OCI-M2 (cell line): Measurements from ENCODE around the gene INPP5D.
"Not testable (repeated sequence)": the region's sequence is repeated elsewhere in the genome, so short reads cannot be mapped to it uniquely, and the experiment has no call there.

Source experiments
- DNase-seq: peaks from one replicate; lab custom pipeline; 2025; ENCODE audit not compliant: unreplicated experiment; lab: John Stamatoyannopoulos, UW

INPP5D gene

DNA sequence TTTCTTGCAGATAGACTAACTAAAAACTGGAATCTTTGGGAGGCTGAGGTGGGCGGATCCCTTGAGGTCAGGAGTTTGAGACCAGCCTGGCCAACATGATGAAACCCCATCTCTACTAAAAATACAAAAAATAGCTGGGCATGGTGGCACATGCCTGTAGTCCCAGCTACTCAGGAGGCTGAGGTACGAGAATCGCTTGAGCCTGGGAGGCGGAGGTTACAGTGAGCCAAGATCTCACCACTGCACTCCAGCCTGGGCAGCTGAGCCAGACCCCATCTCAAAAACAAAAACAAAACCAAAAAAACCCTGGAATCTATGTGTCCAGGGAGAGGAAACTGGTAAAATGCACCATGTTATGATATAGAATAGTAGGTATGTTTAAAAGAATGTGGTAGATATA is 7.6 kb upstream of the INPP5D start:
- DNase-seq: not testable (repeated sequence)

DNA sequence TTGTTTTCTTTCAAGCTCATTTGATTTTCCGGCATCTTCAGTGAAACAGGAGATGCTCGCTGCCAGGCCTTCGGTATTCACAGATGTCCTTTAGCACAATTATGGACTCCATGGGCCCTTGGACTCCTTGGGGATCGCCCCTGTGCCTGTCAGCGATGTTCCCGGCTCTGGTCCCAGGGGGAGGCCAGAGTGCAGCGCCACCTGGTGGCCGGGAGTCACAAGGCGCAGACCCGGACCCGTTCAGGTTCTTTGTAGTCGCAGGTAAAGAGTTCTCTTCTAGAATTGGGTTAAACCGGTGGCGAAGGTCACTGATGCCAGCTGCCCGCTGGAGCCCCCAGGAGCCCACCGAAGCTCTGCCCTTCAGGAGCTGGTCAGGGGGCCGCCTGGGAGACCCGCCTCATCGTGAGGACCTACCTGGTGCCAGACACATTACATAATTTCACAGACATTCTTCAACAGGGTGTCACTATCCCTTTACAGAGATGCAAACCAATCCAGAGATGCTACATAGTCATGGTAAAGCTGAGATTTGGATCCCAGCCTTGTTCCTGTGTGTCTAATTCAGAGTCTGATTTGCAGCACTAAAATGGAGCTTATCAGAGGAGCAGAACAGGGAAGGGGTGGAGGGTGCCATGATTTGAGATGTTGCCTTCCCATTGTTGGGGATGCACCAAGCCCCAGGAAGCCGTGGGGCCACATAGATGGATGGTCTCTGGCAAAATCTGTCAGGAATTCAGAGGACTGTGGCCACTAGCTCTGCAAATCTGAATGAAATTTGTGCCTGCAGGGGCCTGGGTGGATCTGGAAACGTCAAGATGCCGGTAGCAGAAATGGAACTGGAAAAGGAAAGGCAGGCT is 6.0 kb upstream of the INPP5D start:
- no peak for DNase-seq

DNA sequence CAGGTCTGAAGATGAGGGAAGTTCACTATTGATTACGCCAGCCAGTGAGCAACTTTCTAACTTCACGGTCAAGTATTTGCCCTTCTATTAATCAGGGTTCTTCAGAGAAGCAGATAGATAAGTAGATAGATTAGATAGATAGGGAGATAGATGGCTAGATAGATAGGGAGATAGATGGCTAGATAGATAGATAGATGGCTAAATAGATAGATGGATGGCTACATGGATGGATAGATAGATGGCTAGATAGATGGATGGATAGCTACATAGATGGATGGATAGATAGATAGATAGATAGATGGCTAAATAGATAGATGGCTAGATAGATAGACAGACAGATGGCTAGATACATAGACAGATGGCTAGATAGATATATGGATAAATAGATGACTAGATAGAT is 4.8 kb upstream of the INPP5D start:
- DNase-seq: no peak

DNA sequence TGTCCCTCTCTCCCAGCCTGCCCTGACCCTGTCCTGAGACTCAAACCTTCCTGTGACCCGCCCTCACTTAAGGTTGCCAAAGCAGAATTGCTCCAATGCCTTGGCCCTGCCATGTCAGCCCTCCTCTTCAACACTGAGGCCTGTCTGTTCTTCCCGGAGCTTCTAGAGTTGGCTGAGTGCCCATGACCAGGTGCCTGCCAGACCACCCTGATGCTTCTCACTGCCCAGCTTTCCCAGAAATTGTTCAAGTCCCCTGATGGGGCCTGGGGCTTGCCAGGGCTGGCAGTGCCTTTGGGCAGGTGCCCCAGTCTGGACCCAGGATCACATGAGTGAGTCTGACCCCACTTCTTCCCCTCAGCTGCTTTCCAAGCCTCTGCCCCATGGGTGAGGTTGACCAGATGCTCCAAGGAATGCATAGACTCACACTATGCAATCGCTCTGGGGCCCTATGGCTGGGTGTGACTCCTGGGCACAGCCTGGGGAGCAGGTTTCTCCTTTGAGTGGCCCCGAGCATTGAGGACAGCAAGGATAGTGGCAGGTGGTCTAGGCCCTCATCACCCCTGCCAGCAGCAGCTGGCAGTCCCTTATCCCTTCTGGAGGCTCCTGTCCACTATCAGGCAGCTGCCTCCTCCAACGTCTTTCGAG is 3.1 kb upstream of the INPP5D start:
- no peak for DNase-seq

DNA sequence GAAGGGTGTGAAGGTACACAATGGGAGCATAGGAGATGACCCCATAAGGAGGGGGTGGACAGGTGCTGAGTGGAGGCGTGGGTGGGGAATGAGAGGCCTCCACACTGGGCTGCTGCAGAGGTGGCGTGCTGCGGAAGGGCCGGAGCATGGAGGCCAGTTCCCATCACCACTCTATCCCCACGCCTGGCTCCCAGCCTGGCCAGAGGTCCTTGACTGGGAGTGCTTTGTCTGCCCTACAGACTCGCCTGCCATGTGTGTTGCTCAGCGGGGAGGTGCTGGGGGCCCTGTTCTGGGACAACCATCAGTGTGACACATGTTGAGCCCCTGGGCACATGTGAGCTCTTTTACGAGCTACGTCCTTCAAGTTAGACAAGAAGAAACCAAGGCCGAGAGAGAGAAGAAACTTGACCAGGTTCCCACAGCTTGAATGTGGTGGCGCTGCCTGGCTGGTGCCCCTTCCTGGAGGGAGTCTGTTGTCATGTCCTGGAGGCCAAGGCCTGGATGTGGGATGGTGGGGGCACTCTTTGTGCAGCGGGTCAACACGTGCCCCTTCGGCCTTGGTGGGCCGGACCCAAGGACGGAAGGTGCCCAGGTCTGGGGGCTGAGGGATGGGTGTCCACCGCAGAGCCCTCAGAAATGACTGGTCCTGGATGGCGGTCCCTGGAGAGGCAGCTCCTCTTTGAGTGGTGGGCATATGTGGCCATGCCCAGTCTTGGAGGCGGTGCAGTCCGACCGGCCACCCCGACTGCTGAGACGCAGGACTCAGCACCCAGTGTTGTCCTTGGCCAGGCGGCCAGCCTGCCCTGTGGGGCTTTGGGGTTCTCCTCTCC is 1.2 kb upstream of the INPP5D start:
- DNase-seq: no peak

DNA sequence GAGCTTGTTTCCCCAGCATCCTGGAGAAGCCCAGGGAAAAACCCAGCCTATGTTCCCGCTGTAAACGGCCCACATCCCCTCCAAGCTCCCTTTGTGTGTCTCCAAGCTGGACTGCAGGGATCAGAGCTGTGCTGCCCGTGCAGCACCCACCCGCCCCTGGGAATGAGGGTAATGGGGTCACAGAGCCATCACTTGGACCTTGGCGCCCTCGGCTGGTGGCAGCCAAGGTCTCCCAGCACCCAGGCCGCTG is 670 bp upstream of the INPP5D start:
- peak; percentile 6 for DNase-seq

DNA sequence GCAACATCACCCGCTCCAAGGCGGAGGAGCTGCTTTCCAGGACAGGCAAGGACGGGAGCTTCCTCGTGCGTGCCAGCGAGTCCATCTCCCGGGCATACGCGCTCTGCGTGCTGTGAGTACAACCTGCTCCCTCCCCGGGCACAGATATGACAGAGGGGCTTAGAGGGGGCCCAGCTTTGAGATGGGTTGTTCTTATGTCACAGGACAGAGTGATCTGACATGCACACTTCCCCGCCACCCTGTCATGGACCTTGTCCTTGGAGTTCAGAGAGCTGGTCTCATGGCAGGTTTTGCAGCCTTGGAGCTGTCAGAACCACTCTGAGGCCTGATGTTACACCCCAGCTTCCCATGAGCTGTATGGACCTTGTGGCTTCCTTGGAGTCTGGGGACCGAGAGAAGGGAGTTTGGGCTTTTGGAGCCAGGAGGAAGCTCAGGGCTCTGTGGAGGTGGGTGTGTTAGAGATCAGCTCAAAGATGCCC is 398 bp downstream of the INPP5D start:
- no peak for DNase-seq

DNA sequence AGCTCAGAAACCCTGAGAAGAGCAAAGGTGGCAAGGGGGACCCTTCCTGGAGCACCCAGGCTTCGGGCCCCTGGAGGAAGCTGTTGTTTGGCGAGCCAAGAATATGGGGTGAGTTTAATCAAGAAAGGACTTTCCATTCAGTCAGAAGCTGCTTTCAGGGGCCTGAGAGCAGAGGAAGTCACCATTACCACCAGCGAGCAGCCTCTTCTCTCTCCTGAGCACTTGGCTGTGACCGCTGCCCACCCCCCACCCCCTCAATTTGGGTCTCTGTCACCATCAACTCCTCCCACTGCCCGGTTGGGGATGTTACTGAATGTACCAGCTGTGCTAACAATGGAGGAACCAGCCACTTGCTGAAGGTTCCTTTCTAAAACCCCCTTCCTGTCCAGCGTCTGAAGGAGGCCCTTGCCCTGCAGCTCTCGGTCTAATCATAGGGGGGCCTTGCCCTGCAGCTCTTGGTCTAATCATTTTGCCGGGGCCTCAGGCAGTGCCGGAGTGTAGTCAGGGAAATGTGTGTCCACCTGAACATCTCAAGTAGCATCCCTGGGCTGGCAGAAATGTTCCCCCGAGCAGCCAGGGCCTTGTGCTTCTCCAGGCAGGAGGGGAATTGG is 943 bp downstream of the INPP5D start:
- no peak for DNase-seq

DNA sequence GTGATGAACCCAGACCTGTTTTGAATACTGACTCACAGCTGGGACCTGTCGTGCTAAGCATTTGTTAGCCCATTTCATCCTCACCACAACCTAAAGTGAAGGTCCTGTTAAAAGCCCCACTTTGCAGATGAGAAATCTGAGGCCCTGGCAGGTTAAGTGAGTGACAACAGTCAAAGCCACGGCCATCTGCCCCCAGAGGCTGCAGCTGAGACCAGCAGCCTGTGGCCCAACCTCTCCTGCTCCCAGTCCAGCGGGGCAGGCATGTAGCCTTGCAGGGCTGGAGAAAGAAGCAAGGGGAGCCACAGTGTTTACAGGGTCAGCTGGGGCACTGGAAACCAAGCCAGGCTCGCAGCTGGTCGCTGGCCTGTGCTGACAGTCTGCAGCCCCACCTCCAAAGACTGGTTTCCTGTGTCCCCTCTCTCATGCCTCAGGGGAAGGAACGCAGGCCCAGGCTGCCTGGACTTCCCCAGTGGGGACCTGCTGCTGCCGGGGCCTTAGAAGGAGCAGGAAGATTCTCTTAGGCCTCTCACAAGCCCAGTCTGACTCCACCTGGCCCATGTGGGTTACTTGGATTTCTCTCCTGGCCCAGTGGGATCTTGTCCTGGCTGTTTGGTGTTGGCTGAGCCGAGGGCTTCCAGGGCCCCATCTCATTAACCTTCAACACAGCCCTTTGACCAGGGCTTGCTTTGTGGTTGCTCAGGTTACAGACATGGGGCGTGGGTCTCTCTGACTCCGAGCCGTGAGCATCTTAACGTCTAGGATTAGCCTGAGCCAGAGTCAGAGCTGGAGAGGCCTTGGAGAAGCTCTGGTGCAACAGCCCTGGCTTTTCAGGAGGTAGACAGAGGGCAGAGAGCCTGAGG is 1.7 kb downstream of the INPP5D start:
- no peak for DNase-seq

DNA sequence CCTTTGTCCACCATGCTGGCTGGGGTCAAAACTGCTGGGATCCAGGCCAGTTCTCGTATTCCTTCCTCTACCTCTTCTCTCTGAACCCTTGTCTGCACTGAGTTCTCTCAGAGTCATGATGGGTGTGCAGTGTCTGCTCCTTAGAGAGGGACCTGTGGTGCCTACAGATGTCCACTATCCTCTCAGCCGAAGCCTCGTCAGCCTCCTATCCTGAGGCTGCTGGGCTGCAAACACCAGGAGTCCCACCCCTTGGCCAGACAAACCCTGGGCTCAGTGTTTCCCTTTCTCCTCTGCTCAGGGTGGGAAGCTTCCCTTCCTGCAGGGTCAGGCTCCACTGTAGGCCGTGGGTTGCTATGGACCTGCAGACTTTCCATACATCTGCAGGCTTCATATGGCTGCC is 2.3 kb downstream of the INPP5D start:
- DNase-seq: no peak

DNA sequence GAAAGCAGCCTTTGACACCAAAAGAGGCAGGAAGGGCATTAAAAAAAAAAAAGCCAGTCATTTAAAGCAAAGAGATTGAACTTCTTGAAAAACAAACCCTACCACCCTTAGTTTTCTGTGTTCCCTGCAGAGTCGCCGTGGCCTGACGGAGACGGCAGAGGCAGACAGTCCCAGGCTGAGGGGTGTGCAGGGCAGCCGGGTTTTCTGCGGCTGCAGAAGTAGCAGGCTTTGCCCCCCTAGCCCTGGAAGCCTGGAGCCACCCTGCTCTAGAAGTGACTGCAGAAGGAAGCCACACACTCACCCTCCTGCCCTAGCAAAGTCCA is 2.8 kb downstream of the INPP5D start:
- DNase-seq: no peak

DNA sequence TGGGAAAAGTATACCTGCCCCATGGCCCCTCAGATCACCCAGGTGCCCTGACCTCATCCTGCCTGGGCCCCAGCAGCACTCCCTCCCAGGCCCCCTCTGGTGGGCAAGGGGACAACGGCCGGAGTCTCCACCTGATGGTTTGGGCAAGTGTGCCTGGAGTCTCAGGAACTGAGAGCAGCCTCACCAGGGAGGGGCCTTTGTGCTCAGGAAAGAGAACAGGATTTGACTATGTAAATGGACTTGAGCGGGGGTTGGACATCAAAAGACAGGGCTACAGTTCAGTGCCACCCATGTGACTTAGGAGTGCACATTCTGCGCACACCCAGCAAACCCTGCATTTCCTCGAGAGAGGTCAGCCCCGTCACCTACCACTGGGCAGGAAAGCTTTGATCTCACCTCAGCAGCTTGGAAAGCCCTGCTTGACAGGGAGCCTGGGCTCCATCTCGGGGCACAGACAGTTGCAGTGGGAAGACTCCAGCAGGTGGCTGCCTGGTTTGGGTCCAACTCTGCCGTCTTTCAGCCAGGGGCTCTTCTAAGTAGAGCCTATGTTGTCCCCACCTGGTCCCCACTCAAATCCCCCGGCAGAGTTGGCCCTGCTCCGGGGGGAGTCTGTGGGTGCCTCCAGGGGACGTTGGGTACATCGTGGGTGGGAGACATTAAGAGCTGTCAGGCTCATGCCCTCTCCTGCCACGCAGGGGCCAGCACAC is 3.3 kb downstream of the INPP5D start:
- no peak for DNase-seq

DNA sequence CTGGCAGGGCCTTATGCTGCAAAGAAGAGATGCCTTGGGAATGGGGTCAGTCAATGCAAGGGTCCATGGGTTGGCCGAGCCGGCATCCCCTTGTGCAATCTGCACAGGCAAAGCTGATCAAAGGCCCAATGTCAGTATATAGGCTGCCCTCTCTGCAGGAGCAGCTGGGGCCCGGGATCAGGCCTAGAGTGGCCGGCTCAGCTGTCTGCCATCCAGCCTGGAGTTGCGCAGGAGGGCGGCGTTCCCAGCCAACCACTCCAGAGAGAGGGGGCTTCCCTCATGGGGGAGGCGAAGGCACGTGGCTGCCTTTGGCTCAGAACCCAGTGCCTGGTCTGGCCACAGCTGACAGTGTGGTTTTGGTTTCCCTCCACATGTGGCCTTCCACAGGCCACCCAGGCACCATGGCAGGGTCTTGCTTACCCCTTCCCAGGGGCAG is 3.9 kb downstream of the INPP5D start:
- no peak for DNase-seq

DNA sequence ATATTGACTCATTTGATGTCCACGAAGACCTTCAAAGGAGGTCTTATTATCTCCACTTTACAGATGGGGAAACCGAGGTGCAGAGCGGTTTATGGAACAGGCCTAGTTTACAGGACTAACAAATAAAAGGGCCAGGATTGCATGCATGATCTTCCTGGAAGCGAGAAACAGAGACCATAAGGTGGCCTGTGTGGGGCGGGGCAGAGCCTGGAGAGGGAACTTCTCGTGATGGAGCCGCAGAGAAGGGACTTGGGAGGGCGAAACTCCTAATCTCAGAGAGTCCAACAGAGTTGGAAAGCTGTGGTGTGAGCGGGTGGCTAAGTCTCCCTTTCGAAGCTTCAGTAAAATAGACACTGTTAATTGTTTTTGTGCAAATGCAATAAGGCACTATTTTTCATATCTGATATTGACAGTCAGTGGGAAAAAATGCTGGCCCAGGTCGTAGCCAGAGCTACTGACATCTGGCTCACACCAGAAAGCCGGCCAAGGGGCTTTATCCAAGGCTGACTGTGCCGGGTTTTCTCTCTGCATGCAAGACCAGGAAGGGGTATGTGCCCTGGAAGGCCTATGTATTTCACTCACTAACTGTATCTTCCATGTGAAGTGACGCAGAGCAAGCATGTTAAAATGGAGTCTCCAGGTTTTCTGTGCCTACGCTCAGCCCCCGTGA is 4.5 kb downstream of the INPP5D start:
- DNase-seq: no peak

DNA sequence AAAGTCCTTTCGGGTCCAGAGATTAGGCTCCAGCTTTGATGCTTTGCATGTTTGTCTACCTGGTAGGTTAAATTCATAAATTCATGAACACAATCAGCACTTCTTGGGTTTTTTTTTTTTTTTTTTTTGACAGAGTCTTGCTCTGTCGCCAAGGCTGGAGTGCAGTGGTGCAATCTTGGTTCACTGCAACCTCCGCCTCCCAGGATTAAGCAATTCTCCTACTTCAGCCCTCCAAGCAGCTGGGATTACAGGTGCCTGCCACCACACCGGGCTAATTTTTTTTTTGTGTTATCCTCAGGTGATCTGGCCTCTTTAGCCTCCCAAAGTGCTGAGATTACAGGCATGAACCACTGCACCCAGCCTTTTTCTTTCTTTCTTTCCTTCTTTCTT is 5.1 kb downstream of the INPP5D start:
- DNase-seq: not testable (repeated sequence)

DNA sequence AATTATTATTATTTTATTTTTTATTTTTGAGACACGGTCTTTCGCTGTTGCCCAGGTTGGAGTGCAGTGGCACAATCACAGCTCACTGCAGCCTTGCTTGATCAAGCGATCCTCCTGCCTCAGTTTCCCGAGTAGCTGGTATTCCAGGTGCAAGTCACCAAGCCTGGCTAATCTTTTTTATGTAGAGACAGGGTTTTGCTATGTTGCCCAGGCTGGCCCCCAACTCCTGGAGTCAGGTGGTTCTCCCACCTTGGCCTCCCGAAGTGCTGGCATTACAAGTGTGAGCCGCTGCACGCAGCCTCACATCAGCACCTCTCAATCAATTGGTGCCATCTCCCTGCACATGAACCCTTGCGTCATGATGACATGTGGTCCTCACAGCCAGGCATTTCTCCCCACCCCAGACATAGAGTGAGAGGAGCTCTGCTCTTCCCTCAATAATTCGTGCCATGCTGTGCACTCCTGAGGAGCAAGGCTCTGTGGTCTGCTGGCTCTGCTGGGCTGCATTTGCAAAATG is 5.9 kb downstream of the INPP5D start:
- DNase-seq: no peak

DNA sequence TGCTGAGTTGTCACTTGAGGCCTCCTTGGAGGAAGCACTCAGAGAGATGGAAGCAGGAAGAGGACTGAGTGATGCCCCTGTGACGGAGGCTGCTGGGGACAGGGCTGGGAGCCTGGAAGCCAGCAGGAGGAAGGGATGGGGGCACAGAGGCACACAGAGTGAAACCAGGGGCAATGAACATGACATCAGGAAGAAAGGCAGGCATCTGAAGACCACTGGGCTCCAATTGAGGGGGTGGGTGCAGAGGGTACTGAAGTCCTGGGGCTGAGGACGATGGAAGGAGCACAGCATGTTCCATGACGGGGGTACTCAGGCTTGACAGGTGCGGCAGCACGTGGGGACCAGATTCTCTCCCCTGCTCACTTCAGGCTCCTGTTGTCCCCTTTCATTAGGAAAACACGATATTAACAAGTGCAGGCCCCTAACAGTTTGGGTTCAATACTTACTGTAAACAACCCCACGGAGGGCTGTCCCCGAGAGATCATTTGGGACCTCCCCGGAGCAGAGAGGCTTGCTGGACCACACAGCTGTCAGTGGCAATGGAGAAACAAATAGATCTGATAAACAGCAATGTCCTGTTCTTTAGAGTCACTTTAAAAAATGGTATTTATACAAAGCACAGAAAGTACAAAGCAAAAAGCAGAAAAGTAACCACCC is 8.7 kb downstream of the INPP5D start:
- no peak for DNase-seq

DNA sequence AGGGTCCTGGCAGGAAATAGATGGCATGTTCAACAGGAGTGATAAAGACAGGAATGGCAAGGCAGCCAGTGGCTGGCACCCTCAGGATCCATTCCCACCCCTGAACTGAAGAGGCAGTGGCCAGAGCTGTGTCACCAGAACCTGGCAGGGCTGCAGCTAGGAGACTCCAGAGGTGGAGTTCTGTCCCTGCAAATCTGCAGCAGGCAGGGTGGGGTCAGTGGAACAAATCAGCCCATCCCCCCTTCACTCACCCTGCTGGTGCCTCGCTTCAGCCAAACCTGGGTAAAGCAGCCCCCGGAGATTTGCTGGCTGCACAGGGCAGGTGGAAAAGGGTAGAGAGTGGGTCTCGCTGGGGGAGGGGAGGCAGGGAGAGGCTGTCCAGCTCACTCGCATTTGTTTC is 12.7 kb downstream of the INPP5D start:
- no peak for DNase-seq

DNA sequence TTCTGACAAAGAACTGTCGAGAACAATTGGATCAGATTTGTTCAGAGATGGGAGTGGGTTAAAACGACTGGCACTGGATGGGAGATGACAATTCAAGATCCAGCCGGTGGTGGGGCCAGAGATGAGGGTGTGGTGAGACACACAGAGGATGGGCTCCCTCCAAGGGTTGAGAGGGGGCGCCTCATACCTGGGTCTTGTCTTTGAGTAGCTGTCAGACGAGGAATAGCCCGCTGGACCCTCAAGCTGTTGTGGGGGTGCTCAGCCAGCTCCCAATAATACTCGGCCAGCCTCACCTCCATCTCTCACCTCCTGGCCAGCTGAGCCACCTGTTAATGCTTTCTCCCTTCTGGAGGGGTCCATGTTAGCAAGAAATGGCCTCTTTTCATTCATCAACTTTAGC is 14.0 kb downstream of the INPP5D start:
- DNase-seq: no peak
